Naive thymus-derived CD4-positive, alpha-beta T cell (primary cell): ENCODE data around the gene CDKN2B-AS1. TPM values are rescaled to one million over a fixed set of nuclear protein-coding genes. Genes with fewer than 3 reads are reported as not detected.

Source experiments
- ATAC-seq: fragments of 150-1000 bp; cut with Tn5 transposase; 2 replicates; pipeline ENCODE4 v1.10.0; 2021; ENCODE audit warnings: mild to moderate bottlenecking, moderate library complexity
- CTCF ChIA-PET: fragments of 350-600 bp; sonication (Branson Sonifier 250); formaldehyde crosslinking; loops from one replicate; lab custom pipeline; 2021; ENCODE audit warnings: antibody characterized with exemption; lab: Charles Lee
- POLR2A ChIA-PET: fragments of 350-600 bp; sonication (Branson Sonifier 250); formaldehyde crosslinking; loops from one replicate; lab custom pipeline; 2021; ENCODE audit warnings: antibody characterized with exemption, inconsistent platforms; lab: Charles Lee
- DNase-seq, 9 donors: peaks; one replicate each; pipeline versions ENCODE4 v3.0.0 to v3.0.0-alpha.2; 2020 to 2022; ENCODE audit warnings: mixed read lengths in 1 of 9
- H3K27ac ChIP-seq: one replicate; pipeline ENCODE4 v1.7.0; 2013; ENCODE audit warnings: mild to moderate bottlenecking, low read depth, low read length, moderate library complexity
- H3K27me3 ChIP-seq, 2 donors: one replicate each; pipeline ENCODE4 v1.7.0; 2013; ENCODE audit warnings: low read length in 2 of 2, mild to moderate bottlenecking in 2 of 2, moderate library complexity in 2 of 2; ENCODE audit not compliant: control insufficient read depth in 2 of 2, insufficient read depth in 2 of 2
- H3K36me3 ChIP-seq, 3 experiments: 1 replicate in 2 of 3; 2 replicates in 1 of 3; pipeline ENCODE4 v1.7.0; 2013; ENCODE audit warnings: low read length in 3 of 3, mild to moderate bottlenecking in 3 of 3, moderate library complexity in 1 of 3; ENCODE audit not compliant: insufficient read depth in 3 of 3, control insufficient read depth in 2 of 3
- H3K4me1 ChIP-seq, 2 donors: one replicate each; pipeline ENCODE4 v1.7.0; 2013; ENCODE audit warnings: low read length in 2 of 2, mild to moderate bottlenecking in 2 of 2, moderate library complexity in 1 of 2; ENCODE audit not compliant: control insufficient read depth in 2 of 2, insufficient read depth in 2 of 2
- H3K4me3 ChIP-seq: 2 replicates; pipeline ENCODE4 v1.7.0; 2013; ENCODE audit warnings: mild to moderate bottlenecking, low read length
- H3K9me3 ChIP-seq, 3 experiments: 1 replicate in 2 of 3; 2 replicates in 1 of 3; pipeline ENCODE4 v1.7.0; 2013; ENCODE audit warnings: low read length in 3 of 3; ENCODE audit not compliant: control insufficient read depth in 2 of 3
- H3K27ac Mint-ChIP-seq, 9 donors: one replicate each; pipeline ENCODE4 v1.8.0; 2020 to 2022; ENCODE audit warnings: mixed read lengths in 9 of 9, mild to moderate bottlenecking in 8 of 9, moderate library complexity in 5 of 9, inconsistent platforms in 2 of 9
- H3K27me3 Mint-ChIP-seq, 5 donors: one replicate each; pipeline ENCODE4 v1.8.0; 2021 to 2022; ENCODE audit warnings: mixed read lengths in 5 of 5, mild to moderate bottlenecking in 1 of 5
- H3K36me3 Mint-ChIP-seq, 5 donors: one replicate each; pipeline ENCODE4 v1.8.0; 2020 to 2022; ENCODE audit warnings: mixed read lengths in 5 of 5, mild to moderate bottlenecking in 3 of 5, inconsistent platforms in 1 of 5
- H3K4me1 Mint-ChIP-seq, 7 donors: one replicate each; pipeline ENCODE4 v1.8.0; 2020 to 2022; ENCODE audit warnings: mixed read lengths in 7 of 7, mild to moderate bottlenecking in 3 of 7, inconsistent platforms in 1 of 7
- H3K4me3 Mint-ChIP-seq, 10 donors: one replicate each; pipeline ENCODE4 v1.8.0; 2020 to 2022; ENCODE audit warnings: mild to moderate bottlenecking in 10 of 10, mixed read lengths in 10 of 10, moderate library complexity in 6 of 10, inconsistent platforms in 2 of 10
- H3K9me3 Mint-ChIP-seq, 11 donors: one replicate each; pipeline ENCODE4 v1.8.0; 2020 to 2022; ENCODE audit warnings: mixed read lengths in 11 of 11, mild to moderate bottlenecking in 4 of 11, inconsistent platforms in 1 of 11, moderate library complexity in 1 of 11
- intact Hi-C, 2 donors: fragments of 100-400 bp; cut with micrococcal nuclease; formaldehyde crosslinking; loops; one replicate each; pipeline ENCODE4 v1.15.1; 2023
- polyA plus RNA-seq, 2 donors: library from polyadenylated mRNA; unstranded; fragments of 300-500 nt; fragmentation: Illumina TruSeq; gene quantifications; one replicate each; pipeline ENCODE4 v1.2.3, GENCODE V29; 2021
- total RNA-seq, 6 experiments: library from RNA in 5 of 6; stranded (reverse) in 5 of 6; gene quantifications; 1 replicate in 5 of 6; 2 replicates in 1 of 6; pipeline ENCODE4 v1.2.3 and lab custom pipeline; 2021 to 2026

Gene CDKN2B-AS1
- total and polyA plus RNA-seq, 7 experiments from 2014 or later: 0.21 to 3.5 (median 0.61) TPM; not detected in 4

DNA sequence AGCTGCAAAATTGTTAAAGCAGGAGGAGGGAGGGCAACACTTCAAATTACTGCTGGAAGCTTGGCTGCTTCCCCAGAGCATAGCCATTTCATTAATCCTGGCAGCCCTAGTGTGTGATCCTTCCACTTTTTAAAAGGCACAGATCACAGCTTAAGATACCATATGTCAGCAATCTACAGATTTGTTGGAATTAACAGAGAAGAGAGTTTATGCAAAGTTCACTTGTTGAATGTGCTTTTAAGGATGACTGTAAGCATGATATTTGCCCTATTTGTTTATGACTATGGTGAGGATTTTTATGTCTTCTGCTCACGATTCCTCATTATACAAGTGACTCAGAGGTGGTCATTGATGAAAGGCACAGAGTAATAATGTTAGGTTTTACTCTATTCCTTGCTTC lies 170.6 kb downstream of the CDKN2B-AS1 start:
- Mint-ChIP-seq H3K27me3 (peaks cover 0 to 57% (median 11%) of the 10 kb centered on the region in 5 donors), H3K27ac (no peak overlapping the region), H3K9me3 (no peaks in the 10 kb centered on the region), H3K4me1 (peaks cover 0 to 4% (median 0%) of the 10 kb centered on the region in 7 donors), H3K36me3 (no peaks in the 10 kb centered on the region), H3K4me3 (no peak overlapping the region)
- H3K27ac ChIP-seq: no peak overlapping the region
- H3K27me3 ChIP-seq: no peaks in the 10 kb centered on the region
- DNase-seq (no peak), ATAC-seq (no peak)
- no peaks in the 10 kb centered on the region for H3K36me3 ChIP-seq
- no peaks in the 10 kb centered on the region for H3K9me3 ChIP-seq
- intact Hi-C loops: no loop called here
- CTCF ChIA-PET: no interaction called here
- H3K4me1 ChIP-seq: no peaks in the 10 kb centered on the region
- H3K4me3 ChIP-seq: no peak overlapping the region
- POLR2A ChIA-PET: no interaction called here

DNA sequence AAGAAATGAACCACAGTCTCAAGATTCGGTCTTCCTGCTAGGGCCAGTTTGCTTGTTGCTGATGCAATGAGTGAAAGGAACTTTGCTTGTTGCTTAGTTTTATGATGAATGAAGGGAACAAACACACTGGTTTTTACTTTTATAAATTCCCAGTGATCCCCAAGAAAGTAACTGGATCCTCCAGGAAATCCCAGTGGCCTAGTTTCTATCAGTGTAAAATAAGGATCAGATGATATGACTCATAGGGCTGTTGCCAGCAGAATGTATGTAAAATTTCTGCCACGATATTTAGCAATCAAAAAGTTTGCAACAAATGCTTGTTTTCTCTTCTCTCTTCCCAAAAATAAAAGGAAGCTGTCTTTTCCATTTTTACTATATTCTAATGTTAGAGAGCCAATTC lies 174.7 kb downstream of the CDKN2B-AS1 start:
- ATAC-seq (peak; percentile 36), DNase-seq (no peak)
- Histone ChIP-seq H3K4me1 (no peaks in the 10 kb centered on the region), H3K27ac (no peak overlapping the region), H3K9me3 (no peaks in the 10 kb centered on the region), H3K27me3 (no peaks in the 10 kb centered on the region), H3K4me3 (no peak overlapping the region), H3K36me3 (no peaks in the 10 kb centered on the region)
- H3K36me3 Mint-ChIP-seq: no peaks in the 10 kb centered on the region
- CTCF ChIA-PET: no interaction called here
- no peak overlapping the region for H3K4me3 Mint-ChIP-seq
- no peak overlapping the region for H3K27ac Mint-ChIP-seq
- intact Hi-C loops: no loop called here
- H3K4me1 Mint-ChIP-seq: peaks cover 0 to 5% (median 0%) of the 10 kb centered on the region in 7 donors
- H3K9me3 Mint-ChIP-seq: no peaks in the 10 kb centered on the region
- POLR2A ChIA-PET: no interaction called here
- H3K27me3 Mint-ChIP-seq: peaks cover 0 to 44% (median 8%) of the 10 kb centered on the region in 5 donors

DNA sequence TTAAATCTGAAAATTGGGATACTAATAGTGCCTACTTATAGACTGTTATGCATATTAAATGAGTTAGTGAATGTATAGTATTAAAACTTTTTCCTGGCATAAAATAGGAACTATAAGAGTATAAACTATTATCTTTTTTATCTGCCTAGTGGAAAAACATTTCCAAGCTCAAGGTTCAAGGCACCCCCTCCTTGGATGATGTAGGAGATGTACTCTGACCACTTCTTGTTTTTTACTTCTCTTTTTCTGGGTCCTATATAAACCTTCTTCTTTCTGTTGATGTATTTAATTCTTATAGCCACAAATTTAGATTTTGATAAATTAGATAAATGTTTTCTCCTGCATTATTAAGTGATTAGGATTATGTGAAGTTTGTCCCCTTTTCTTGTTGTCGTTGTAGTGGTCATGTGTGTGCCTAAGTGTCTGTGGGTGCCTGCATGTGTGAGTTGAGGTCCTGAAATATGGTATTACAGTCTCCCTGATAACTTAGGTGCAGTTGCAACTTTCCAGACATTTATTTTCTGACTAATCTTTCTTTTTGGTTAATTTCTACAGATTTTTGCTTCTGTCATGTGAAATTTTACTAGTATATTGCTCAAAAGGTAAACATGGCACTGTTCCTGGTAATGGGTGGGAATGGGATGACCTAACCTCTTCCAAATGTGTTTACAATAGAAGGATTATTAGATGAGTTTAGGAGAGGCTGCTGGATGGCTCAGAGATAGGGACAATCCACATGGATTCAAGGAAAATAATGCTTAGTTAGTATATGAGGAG lies 175.3 kb downstream of the CDKN2B-AS1 start:
- CTCF ChIA-PET: no interaction called here
- H3K4me3 ChIP-seq: no peak overlapping the region
- Mint-ChIP-seq H3K9me3 (no peaks in the 10 kb centered on the region), H3K27me3 (peaks cover 0 to 38% (median 5%) of the 10 kb centered on the region in 5 donors), H3K4me3 (no peak overlapping the region), H3K4me1 (peaks cover 0 to 5% (median 0%) of the 10 kb centered on the region in 7 donors), H3K27ac (no peak overlapping the region), H3K36me3 (peaks cover 0 to 1% (median 0%) of the 10 kb centered on the region in 5 donors)
- DNase-seq: no peak
- no peaks in the 10 kb centered on the region for H3K4me1 ChIP-seq
- H3K27me3 ChIP-seq: no peaks in the 10 kb centered on the region
- no peak overlapping the region for H3K27ac ChIP-seq
- no peaks in the 10 kb centered on the region for H3K9me3 ChIP-seq
- POLR2A ChIA-PET: no interaction called here
- intact Hi-C loops: no loop called here
- ATAC-seq: peak; percentile 65
- no peaks in the 10 kb centered on the region for H3K36me3 ChIP-seq

Other genes starting within 250 kb of the CDKN2B-AS1 start
- gene MTAP, start 192.2 kb upstream of the CDKN2B-AS1 start, total RNA-seq: 10 to 100 TPM; 29.0 to 50.7 (median 43.2) TPM
- 10 to 100 TPM; 13.1 to 20.3 TPM for gene MTAP, start 192.2 kb upstream of the CDKN2B-AS1 start, polyA plus RNA-seq
- 10 to 100 TPM in 1 of 5 experiments, 1 to 10 TPM in 1, under 1 TPM in 2, not detected in 1; 0.43 to 21.7 (median 1.7) TPM for gene CDKN2A, start 399 bp upstream of the CDKN2B-AS1 start, total RNA-seq
- gene CDKN2A, start 399 bp upstream of the CDKN2B-AS1 start, polyA plus RNA-seq: under 1 TPM in 1 of 2 donors, not detected in 1; 0.79 TPM
- gene CDKN2B, start 14.5 kb downstream of the CDKN2B-AS1 start, total RNA-seq: 1 to 10 TPM in 2 of 5 experiments, under 1 TPM in 1, not detected in 2; 0.32 to 4.1 (median 1.6) TPM
- not detected for gene CDKN2B, start 14.5 kb downstream of the CDKN2B-AS1 start, polyA plus RNA-seq